CMK (cell line): ENCODE data around the gene STMN3.
"Not testable (repeated sequence)": the region's sequence is repeated elsewhere in the genome, so short reads cannot be mapped to it uniquely, and the experiment has no call there.

Experiments used
- DNase-seq: peaks from one replicate; pipeline ENCODE4 v3.0.0-alpha.2; 2010; ENCODE audit warnings: low read depth

STMN3 gene

DNA sequence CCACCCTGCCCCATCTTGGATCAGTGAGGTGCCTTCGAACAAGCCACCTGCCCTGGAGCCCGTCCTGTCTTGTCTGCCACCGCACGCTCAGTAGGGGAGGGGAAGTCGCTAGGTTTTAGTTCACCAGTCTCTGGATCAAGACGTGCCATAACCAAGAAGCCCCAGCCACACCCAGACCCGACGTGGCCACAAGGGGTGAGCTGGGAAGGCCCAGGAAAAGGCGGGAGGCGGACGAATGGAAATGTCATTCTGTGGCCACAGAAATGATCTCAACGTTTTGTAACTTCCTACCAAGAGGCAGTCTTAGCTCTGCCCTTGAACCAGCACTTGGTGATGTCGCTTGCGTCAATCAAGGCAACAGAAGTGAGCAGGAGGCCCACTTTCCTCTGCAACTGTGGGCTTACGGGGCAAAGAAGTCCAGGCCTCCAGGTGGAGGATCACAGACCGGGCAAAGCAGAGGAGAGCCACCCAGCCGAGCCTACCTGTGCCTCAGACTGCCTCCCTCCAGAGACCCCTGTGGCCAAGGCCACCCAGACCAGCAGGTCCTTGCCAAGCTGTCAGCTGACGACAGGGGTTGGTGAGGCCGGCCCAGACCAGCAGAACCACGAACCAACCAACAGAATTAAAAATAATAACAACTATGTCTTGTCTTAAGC is 40.8 kb downstream of the STMN3 start:
- DNase-seq, result no peak

DNA sequence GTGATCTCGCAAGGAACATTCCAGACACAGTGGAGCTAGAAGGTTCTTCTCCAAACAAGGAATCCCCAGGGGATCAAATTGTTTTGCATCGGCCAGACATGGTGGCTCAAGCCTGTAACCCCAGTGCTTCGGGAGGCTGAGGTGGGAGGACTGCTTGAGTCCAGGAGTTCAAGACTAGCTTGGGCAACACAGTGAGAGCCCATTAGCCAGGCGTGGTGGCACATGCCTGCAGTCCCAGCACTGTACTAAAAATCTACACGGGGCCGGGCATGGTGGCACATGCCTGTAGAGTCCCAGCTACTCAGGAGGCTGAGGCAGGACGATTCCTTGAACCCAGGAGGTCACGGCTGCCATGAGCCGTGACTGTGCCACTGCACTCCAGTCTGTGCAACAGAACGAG is 41.6 kb downstream of the STMN3 start:
- no peak for DNase-seq

DNA sequence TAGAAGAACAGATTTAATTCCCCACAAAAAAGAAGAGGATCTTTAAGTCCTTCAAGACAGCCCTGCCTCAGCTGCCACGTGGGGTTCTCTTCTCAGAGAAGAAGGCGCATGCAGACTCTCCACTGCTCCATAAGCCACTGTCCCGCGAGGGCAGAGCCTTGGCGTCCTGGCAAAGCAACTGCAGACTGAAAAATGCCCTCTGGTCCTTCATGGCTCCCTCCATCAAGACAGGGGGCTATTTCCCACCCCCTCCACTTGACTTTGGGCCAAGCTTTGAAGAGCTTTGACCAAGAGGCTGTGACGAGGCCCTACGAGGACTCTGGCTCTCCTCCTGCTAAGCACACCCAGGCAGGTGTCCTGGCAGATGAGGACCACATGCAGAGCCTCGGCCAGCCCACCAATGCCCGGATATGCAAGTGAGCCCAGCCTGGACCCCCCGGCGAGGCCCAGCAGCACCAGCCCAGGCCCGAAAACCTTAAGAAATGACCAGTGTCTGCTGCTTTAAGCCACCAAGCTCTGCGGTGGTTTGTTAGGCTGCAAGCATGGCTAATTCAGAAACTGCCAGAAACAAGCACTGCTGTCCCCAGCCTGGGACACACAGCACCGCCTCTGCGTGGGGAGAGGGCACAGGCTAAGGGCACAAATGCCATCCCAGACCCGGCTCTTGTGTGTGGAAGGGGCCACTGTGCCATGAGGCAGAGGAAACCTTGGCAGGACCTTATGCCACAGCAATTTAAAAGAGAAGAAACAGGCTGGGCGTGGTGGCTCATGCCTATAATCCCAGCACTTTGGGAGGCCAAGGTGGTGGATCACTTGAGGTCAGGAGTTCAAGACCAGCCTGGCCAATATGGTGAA is 42.4 kb downstream of the STMN3 start:
- DNase-seq, result no peak

DNA sequence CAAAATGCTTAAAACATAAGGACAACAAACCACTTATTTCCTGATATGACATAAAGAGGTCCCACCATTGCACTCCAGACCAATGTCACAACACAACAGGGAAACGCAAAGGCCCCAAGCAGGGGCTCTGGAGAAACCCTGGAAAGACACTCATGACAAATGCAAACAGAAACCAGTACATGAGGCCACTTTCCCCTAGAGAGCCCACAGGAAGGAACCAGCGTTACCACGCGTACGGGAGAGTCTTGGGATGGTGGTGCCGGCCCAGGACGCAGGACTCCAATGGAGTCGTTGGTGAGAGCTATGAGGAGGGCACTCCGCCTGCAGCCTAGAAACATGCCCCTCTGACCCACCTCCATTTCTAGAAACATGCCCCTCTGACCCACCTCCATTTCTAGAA is 46.5 kb downstream of the STMN3 start:
- no peak for DNase-seq

DNA sequence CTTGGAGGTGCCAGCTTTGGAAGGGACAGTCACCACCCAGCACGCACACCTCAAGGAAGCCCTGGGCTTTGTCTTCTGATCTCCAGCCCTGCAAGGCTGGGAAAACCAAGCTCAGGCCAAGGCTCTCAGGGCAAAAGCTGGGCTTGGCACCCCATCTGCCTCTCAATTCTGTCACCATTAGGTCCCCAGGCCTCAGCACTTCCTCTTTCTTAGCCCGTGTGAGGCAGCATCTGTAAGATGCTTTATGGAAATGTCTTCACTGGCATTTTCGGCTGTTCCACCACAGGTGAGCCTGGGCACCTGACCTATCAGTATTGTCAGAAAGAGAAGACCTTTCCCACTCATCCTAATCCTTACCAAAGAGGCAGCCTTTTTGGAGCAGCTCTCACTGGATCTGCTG is 50.9 kb downstream of the STMN3 start:
- DNase-seq, result no peak

DNA sequence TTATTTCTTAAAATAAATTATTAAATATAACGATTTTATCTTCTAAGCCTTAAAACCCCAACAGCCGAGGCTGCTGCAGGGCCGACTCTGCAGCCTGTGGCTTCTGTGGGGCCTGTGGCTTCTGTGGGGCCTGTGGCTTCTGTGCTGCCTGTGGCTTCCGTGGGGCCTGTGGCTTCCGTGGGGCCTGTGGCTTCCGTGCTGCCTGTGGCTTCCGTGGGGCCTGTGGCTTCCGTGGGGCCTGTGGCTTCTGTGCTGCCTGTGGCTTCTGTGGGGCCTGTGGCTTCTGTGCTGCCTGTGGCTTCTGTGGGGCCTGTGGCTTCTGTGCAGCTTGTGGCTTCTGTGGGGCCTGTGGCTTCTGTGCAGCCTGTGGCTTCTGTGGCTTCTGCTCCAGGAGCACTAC is 51.5 kb downstream of the STMN3 start:
- DNase-seq, result not testable (repeated sequence)

DNA sequence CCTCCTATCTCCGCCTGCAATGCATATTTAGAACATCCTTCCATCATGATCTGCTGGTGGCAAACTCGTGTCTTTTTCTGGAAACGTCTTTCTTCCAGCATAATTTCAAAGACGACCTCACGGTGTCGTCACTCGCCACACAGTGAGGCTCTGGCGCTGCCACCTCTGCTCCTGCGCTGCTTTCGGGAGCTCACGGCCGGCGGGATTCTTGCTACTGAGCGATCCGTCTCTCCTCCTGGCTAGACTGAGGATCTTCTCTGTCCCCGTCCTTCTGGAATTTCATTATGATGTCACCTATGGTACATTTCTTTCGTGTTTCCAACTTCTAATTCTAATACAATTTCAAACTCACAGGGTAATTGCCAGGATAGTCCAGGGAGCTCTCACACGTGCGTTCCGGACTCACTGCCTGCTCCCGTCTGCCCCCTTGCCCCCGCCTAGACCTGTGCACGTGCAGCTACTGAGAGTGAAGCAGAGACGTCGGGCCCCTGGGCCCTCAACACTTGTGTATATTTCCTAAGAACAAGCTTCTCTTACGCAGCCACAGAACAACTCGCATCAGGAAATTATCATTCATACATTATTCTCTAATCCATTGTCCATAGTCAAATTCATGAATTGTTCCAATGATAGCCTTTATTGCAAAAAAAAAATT is 53.7 kb downstream of the STMN3 start:
- no peak for DNase-seq

DNA sequence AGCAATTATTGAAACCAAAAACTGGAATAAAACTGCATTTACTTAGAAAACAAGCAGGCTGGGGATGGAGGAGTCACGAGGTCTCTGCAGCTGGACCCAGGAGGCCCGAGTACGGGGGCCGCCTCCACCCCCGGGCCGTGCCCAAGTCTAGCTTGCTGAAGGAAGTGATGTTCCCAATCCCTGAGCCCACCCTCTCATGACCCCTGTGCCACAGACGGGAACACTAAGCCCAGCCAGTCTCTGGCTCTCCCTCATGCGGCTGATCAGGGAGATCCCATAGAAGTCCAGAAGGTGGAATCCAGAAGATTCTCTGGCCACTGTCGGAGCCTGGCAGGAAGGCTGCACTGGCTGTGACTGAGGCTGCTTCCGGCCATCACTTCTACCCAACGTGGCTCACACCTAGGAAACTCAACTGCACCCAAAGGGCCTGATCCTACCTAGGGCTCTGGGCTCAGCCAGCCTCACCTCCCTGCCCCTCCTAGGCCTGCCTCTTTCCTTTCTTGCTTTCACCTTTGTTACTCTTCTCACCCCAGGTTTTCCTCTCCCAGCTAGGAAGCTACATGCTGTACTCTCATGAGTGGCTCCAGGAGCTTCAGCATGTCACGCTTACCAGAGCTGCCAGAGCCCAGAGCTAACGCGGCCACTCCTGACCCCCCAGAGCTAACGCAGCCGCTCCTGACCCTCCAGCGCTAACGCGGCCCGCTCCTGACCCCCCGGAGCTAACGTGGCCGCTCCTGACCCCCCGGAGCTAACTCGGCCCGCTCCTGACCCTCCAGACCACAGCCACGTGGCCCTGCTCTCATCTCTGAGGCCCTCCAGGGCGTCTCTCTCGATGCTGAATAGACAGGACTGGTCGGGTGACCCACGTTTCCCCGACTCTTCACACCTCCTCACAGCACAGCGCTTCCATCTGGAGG is 54.5 kb downstream of the STMN3 start:
- no peak for DNase-seq

DNA sequence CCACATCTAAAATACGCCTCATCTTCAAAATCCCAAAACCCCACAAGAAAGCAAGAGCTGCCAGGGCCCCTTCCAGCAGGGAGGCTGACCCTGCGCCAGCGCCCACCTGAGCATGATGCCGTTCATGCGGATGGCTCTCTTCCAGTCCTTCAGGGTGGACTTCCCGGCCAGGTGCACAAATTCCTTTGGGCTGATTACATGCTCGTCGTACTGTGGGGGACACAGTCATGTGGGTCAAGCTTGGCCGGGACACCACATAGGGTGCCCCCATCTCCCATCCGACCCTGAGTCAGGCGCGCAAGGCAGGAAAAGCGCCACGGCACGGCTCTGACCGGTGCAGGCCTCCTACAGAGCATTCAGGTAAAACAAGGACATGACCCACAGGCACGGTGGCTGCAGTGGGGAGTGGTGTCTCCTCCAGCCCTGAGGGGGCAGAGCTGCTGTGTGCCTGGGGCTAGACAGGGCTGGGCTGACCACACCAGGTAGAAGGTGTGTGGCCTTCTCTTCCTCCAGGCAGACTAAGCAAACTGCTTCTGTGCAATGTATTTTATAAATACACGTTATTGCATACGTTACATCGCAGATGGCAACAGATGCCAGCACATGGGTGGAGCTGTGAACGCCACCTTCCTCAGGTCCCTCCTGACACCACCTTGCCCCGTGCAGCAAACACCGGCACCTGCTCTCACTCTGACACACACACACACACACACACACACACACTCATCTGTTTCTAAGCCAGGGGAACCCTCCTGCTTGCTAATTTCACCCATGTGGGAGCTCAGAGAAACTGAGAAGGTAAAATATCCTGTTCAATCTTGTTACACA is 55.4 kb downstream of the STMN3 start:
- no peak for DNase-seq

DNA sequence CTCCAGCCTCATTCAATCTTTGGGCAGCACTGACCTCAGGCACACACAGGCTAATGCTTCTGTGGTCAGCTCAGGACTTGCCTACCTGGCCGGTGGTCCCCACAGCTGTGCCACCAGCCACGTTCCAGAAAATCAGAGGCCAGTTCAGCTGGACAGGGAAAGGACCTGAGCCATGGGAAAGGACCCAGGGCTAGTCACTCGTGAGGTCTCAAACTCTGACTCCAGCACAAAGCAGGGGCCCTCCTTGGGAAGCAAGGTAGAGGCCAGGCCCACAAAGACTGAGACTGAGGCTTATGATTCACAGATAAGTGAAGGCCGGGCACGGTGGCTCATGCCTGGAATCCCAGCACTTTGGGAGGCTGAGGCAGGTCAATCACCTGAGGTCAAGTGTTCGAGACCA is 56.8 kb downstream of the STMN3 start:
- no peak for DNase-seq

DNA sequence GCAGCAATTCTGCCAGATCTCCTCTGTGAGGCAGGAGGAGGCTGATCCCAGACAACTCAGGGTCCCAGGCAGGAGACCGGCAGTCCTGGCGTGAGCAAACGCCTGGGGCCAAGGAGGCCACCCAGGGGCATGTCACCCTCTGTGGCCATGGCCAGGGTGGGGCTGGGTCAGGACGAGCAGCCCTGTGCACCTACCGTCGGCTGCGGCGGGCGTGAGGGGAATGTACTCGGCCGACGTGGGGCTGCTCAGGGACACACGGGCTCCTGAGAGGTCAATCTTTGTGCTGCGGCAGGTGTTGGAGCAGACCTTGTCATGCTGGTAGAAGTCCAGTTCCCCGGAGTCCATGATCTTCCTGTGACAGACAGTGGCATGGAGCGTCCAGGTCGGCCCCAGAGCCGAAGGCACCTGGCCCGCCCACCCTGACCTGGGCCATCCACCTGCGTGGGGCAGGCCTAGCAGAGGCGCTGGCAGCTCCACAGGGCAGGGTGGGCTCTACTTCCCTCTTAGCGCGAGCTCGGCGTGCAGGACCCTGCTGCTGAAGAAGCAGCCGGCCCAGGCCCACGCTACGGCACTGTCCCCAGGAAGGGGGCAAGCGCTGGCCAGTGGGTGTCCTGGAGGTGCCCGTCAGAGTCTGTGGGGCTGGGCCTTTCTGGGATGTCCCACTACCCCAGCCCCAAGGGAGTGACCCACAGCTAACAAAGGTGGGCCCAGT is 57.7 kb downstream of the STMN3 start:
- DNase-seq, result no peak

DNA sequence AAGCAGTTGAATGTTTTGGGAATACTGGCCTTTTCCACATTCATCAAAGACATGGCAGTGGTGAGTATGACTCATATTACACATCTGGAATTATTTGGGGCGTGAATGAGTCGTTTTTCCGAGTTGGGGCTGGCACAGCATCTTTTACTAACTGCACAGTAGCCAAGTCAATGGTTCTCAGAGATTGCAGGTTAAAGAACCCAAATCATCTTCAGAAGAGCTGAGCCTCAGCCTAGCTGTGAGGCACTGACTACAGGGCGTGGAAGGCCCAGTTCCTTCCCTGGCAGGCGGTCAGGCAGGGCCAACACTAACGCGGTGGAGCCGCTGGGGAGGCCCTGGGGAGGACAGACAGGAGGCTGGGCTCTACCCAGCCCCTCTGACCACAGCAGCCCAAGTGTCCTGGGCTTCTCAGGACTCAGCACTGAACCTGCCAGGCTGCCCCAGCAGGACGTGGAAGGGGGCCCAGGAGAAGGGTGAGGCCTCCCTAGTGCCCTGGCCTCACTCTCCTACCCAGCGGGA is 59.1 kb downstream of the STMN3 start:
- DNase-seq, result no peak

DNA sequence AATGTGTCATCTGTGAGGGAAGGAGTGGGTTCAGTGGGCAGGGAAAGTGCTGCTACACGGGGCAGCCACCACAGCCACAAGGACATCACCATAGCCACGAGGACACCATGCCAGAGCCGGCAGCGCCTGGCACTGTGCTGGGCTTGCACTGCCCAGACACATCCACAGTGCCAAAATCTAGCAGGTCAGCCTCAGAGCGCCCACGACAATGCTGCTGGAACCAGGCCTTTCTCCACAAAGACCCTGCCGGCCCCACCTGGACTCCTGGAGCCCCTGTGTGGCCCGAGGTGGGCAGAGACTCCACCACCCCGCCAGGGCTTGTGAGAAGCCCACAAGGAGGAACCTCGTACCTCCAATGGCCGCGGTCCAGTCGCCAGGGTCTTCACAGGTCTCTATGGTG is 60.6 kb downstream of the STMN3 start:
- DNase-seq, result no peak

DNA sequence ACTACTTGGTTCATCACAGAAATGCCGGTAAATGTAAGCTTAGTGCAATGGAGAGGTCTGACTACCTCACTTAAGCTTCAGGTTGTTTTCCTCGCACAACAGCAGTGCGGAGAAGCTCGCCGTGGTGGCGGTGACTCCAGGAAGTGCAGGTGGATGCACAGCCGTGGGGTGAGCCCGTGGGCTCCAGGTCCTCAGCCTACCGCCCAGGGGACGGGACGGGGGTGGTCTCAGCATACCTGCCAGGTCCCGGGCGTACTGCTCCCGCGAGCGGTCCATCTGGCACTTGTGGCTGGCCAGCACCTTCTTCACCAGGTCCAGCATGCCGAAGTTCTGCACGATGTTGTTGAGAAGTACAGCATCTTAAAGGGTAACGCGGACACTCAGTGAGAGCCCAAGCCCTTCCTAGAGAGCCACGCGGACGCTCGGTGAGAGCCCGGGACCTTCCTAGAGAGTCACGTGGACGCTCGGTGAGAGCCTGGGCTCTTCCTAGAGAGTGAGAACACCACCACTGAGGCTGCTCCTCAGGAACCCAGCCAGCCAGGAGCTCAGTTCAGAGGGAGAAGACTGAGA is 61.4 kb downstream of the STMN3 start:
- no peak for DNase-seq

DNA sequence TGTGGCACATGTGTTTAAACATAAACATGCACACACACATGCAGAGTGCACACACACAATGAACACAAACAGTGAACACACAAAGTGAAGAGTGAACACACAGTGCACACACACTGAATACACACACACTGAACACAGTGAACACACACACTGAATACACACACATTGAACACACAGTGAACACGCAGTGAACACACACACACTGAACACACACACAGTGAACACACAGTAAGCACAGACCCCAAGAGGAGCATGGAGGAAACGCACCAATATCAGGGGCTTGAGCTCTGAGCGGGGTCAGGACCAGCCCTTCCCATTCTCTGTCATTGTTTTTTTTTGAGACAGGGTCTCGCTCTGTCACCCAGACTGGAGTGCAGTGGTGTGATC is 62.1 kb downstream of the STMN3 start:
- no peak for DNase-seq

DNA sequence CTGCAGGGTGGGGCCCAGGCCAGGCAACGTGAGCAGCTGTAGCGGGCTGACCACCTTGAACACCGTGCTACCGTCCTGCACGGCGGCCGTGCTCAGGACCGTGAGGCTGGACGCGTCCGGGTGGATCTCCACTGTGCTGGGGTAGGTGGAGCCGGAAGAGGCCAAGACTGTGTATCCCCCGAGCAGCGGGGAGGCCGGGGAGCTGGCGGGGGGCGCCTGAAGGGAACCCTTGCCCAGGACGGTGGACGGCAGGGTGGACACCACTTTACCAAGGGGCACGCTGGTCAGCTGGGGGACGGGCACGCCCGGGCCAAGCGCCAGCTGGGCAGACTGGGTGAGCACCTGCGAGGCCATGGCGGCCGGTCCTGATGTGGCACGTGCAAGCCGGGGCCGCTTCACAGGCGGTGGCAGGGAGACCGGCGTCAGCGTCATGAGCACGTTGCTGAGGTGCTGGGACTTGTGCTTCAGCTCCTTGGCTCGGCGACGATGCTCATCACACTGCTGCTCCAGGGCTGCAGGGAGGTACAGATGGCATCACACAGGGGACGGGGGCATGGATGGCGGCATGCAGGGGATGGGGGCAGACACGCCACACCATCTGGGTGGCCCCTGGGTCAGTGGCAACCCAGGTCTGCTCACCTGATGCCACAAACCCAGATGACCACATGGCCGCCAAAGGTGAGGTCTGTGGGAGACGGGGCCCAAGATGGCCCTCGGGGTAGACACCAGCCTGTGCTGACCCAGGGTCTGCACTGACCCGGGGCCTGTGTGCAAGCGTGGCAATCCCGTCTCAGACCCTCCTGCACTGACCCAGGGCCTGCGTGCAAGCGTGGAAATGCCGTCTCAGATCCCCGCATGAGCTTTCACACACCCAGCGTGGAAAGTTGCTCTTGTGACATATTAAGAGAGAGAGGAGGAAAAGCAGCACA is 62.7 kb downstream of the STMN3 start:
- no peak for DNase-seq
